Activated CD8-positive, alpha-beta T cell treated with anti-CD3 and anti-CD28 coated beads for 36 hours (primary cell): ENCODE measurements around the gene NFIC. TPM values are rescaled to one million over a fixed set of nuclear protein-coding genes. Genes with fewer than 3 reads are reported as not detected.

Experiments
- ATAC-seq: fragments of 200-7000 bp; cut with Tn5 transposase; one replicate; pipeline ENCODE4 v1.10.0; 2021; ENCODE audit warnings: mild to moderate bottlenecking, moderate library complexity
- CTCF ChIA-PET: fragments of 350-600 bp; sonication (Branson Sonifier 250); formaldehyde crosslinking; loops from one replicate; lab custom pipeline; 2021; ENCODE audit warnings: antibody characterized with exemption; lab: Charles Lee
- POLR2A ChIA-PET: fragments of 350-600 bp; sonication (Branson Sonifier 250); formaldehyde crosslinking; loops from one replicate; lab custom pipeline; 2021; ENCODE audit warnings: antibody characterized with exemption; lab: Charles Lee
- DNase-seq: peaks from one replicate; pipeline ENCODE4 v3.0.0-alpha.2; 2020
- H3K27ac Mint-ChIP-seq: one replicate; pipeline ENCODE4 v1.8.0; 2021; ENCODE audit warnings: mild to moderate bottlenecking, mixed read lengths
- H3K27me3 Mint-ChIP-seq: one replicate; pipeline ENCODE4 v1.8.0; 2021; ENCODE audit warnings: mixed read lengths
- H3K36me3 Mint-ChIP-seq: one replicate; pipeline ENCODE4 v1.8.0; 2021; ENCODE audit warnings: low read depth, mixed read lengths
- H3K4me1 Mint-ChIP-seq: one replicate; pipeline ENCODE4 v1.8.0; 2021; ENCODE audit warnings: low read depth, mixed read lengths
- H3K4me3 Mint-ChIP-seq: one replicate; pipeline ENCODE4 v1.8.0; 2021; ENCODE audit warnings: mild to moderate bottlenecking, moderate library complexity, mixed read lengths
- H3K9me3 Mint-ChIP-seq: one replicate; pipeline ENCODE4 v1.8.0; 2021; ENCODE audit warnings: mixed read lengths
- intact Hi-C: fragments of 100-400 bp; cut with micrococcal nuclease; formaldehyde crosslinking; loops from one replicate; pipeline ENCODE4 v1.10.0; 2022
- total RNA-seq, 2 experiments: library from RNA; stranded (reverse); gene quantifications; one replicate each; pipeline ENCODE4 v1.2.3, GENCODE V29; 2021
- TF ChIP-seq, protein P1 (sequence below): fragments of 200-600 bp; IDR thresholded peaks from one replicate; pipeline ENCODE4 v1.8.0; 2022; ENCODE audit warnings: antibody characterized with exemption, mild to moderate bottlenecking

Gene NFIC
- total RNA-seq, 2 experiments from 2014 or later, result 19.0 to 20.8 TPM

DNA sequence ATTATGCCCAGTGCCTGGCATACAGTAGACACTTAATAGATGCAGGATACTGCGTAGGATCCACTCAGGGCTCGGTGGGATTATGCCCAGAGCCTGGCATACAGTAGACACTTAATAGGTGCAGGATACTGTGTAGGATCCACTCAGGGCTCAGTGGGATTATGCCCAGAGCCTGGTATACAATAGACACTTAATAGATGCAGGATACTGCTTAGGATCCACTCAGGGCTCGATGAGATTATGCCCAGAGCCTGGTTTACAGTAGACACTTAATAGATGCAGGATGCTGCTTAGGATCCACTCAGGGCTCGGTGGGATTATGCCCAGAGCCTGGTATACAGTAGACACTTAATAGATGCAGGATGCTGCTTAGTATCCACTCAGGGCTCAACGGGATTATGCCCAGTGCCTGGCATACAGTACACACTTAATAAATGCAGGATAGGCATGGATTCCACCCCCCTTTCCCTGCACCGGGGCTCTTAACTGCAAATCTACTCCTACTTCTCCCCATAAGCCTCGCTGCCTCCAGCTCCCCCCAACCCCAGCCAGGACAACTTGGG lies 89.1 kb downstream of the NFIC start:
- ChIA-PET CTCF (no interaction called here), POLR2A (no interaction called here)
- Mint-ChIP-seq H3K27ac (no peak overlapping the region), H3K4me1 (no peaks in the 10 kb centered on the region), H3K4me3 (no peak overlapping the region), H3K36me3 (peaks cover 13% of the 10 kb centered on the region), H3K9me3 (no peaks in the 10 kb centered on the region), H3K27me3 (no peaks in the 10 kb centered on the region)
- ATAC-seq (no peak), DNase-seq (no peak)
- TF ChIP-seq, protein P1, sequence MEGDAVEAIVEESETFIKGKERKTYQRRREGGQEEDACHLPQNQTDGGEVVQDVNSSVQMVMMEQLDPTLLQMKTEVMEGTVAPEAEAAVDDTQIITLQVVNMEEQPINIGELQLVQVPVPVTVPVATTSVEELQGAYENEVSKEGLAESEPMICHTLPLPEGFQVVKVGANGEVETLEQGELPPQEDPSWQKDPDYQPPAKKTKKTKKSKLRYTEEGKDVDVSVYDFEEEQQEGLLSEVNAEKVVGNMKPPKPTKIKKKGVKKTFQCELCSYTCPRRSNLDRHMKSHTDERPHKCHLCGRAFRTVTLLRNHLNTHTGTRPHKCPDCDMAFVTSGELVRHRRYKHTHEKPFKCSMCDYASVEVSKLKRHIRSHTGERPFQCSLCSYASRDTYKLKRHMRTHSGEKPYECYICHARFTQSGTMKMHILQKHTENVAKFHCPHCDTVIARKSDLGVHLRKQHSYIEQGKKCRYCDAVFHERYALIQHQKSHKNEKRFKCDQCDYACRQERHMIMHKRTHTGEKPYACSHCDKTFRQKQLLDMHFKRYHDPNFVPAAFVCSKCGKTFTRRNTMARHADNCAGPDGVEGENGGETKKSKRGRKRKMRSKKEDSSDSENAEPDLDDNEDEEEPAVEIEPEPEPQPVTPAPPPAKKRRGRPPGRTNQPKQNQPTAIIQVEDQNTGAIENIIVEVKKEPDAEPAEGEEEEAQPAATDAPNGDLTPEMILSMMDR, result no peak
- intact Hi-C loops, result no loop called here

DNA sequence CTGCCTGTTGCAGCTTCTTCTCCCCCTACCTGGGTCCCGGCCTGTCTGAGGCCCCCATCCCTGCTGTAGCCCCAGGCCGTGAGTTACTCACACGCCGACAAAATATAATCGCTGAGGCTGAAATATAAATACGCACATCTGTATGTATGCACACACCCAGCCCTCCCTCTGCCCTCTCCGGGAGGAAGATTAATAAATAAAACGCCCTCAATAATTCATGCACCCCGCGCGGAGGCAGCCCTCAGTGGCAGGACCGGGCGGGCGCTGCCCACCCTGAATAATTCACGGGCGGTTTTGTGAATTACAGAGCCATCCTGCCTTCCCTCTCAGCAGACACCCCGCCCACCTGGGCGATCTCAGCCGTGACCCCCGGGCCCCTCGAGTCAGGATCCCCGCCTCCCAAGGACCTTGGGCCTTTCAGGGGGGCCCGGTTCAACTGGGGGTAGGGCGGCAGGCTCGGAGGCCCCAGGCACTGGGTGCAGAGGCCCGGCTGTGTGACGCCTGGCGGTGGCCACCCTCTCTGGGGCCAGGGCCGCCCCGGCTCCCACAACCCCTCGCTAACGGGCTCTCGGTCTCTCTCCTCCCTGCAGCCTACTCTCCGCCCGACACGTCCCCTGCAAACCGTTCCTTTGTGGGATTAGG lies 89.7 kb downstream of the NFIC start:
- intact Hi-C loops, result no loop called here
- Mint-ChIP-seq H3K27ac (no peak overlapping the region), H3K36me3 (peaks cover 11% of the 10 kb centered on the region), H3K27me3 (no peaks in the 10 kb centered on the region), H3K4me1 (no peaks in the 10 kb centered on the region), H3K9me3 (no peaks in the 10 kb centered on the region), H3K4me3 (no peak overlapping the region)
- ChIA-PET POLR2A (no interaction called here), CTCF (no interaction called here)
- TF ChIP-seq, protein P1, result no peak
- ATAC-seq, result no peak
- no peak for DNase-seq

DNA sequence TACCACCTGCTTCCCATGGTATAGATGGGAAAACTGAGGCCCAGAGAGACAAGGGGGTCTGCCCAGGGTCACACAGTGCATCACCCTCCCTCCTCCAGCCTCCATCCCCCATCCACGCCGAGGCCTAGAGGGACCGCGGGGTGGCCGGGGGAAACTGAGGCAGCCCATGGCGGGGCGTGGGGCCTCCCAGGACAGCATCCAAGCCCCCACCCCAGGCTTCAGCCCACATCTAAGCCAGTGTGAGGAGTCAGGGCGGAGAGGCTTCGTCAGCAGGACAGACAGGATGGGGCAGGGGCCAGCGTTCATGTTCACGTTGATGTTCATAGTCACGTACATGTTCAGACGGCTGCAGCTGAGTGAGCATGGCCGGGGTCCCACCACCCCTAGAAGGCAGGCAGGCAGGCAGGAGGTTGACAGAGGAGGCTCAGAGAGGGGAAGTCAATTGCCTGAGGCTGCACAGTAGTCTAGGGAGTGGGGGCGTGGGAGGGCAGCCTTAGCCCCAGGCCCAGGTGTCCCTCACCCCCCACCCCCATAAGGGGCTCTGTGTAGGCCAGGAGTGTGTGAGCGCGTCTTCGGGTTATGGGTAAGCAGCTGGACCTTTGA lies 90.6 kb downstream of the NFIC start:
- Mint-ChIP-seq H3K9me3 (no peaks in the 10 kb centered on the region), H3K27me3 (no peaks in the 10 kb centered on the region), H3K27ac (no peak overlapping the region), H3K4me1 (no peaks in the 10 kb centered on the region), H3K4me3 (no peak overlapping the region), H3K36me3 (peaks cover 10% of the 10 kb centered on the region)
- TF ChIP-seq, protein P1, result no peak
- ChIA-PET POLR2A (interaction anchor here (0.6 kb wide), 1 partner anchor 31 kb away, joined by 4 read pairs; no protein-coding TSS in a partner anchor), CTCF (no interaction called here)
- ATAC-seq (no peak), DNase-seq (no peak)
- intact Hi-C loops, result no loop called here

DNA sequence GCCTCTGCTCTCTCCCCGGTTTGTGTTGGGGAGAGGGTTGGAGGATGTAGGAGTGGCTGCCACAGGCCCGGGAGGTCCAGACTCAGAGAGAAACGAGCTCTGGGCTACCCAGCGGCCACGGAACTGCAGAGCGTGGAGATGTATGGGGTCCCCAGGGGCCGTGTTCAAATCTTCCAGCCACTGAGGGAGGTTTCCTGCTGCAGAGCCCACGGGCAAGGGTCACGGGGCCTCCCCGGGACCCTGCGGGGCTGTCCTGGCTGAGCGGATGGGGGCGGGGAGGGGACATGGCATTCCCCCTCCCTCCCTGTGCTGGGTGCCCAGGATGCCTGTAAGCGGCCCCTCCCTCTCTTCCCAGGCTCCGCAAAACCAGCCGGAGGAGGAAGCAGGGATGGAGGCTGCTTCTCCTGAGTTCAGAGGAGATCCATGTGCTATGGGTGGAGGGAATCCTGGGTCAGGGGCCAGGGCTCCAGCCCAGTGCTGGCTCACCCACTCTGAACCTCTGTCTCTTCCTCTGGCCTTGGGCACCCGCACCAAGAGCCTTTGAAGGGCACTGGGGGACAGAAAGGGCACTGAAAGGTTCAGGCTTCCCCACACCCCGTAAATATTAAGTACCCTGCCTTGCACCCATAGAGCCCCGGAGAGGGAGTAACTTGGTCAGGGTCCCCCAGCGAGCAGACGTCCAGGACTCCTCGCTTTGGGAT lies 91.3 kb downstream of the NFIC start:
- Mint-ChIP-seq H3K27me3 (no peaks in the 10 kb centered on the region), H3K4me3 (no peak overlapping the region), H3K36me3 (peaks cover 7% of the 10 kb centered on the region), H3K4me1 (no peaks in the 10 kb centered on the region), H3K27ac (no peak overlapping the region), H3K9me3 (no peaks in the 10 kb centered on the region)
- no peak for DNase-seq
- ChIA-PET POLR2A (interaction anchor here (0.6 kb wide), 1 partner anchor 30 kb away, joined by 4 read pairs; no protein-coding TSS in a partner anchor), CTCF (no interaction called here)
- intact Hi-C loops, result no loop called here
- TF ChIP-seq, protein P1, result no peak
- ATAC-seq, result no peak
